K562 (cell line): ENCODE data around the gene INO80D. TPM values are rescaled to one million over a fixed set of nuclear protein-coding genes. Genes with fewer than 3 reads are reported as not detected.

Experiments
- HIVEP1 ChIP-seq: fragments of 250-450 bp; sonication (Bioruptor Pico); IDR thresholded peaks from 2 replicates; pipeline ENCODE4 v1.4.0; 2020; ENCODE audit warnings: mild to moderate bottlenecking
- HOXB6 ChIP-seq: fragments of 250-450 bp; sonication (Bioruptor Pico); IDR thresholded peaks from 2 replicates; pipeline ENCODE4 v1.5.1; 2022; ENCODE audit warnings: mild to moderate bottlenecking, borderline replicate concordance
- PREB ChIP-seq: sonication (generic); formaldehyde crosslinking; IDR thresholded peaks from 2 replicates; pipeline ENCODE4 v1.8.1; 2023; ENCODE audit warnings: mild to moderate bottlenecking, missing genetic modification reagents
- SMC3 ChIP-seq: conservative IDR thresholded peaks from 2 replicates; pipeline ENCODE4 v1.6.1; 2011; ENCODE audit warnings: low read depth, low read length, improper control_type of control experiment; ENCODE audit not compliant: insufficient read depth
- ZNF655 ChIP-seq: fragments of 250-450 bp; sonication (Bioruptor Pico); IDR thresholded peaks from 2 replicates; pipeline ENCODE4 v1.5.0; 2021
- polyA plus RNA-seq, 8 experiments: library from polyadenylated mRNA; depleted of rRNA in 4 of 8; stranded (reverse) in 5 of 8; unstranded in 3 of 8; fragments of >200 nt; fragmentation: Nextera tagmentation in 2 of 8; fragmentation: Illumina TruSeq in 1 of 8; extraction: Ambion mirVana in 2 of 8; extraction: Trizol in 1 of 8; gene quantifications; 2 replicates each; pipeline versions ENCODE4 v1.2.1 to v1.2.3, GENCODE V29; 2011 to 2014; ENCODE audit warnings: inconsistent platforms in 1 of 8, missing spikeins in 1 of 8
- total RNA-seq, 7 experiments: library from RNA; depleted of rRNA in 6 of 7; stranded (reverse); fragments of >200 nt in 6 of 7; fragmentation: Illumina TruSeq in 2 of 7; extraction: Trizol in 2 of 7; gene quantifications; 2 replicates each; pipeline versions ENCODE4 v1.2.1 to v1.2.3, GENCODE V29; 2011 to 2021; ENCODE audit warnings: low replicate concordance in 1 of 7
- TF ChIP-seq, protein P1 (sequence below), 3 experiments: IDR thresholded peaks in 2 of 3; conservative IDR thresholded peaks in 1 of 3; 2 replicates each; pipeline ENCODE4 v1.5.1; 2011 to 2012; ENCODE audit warnings: low read length in 3 of 3, mild to moderate bottlenecking in 3 of 3, control low read depth in 2 of 3, improper control_type of control experiment in 1 of 3, inconsistent platforms in 1 of 3, low read depth in 1 of 3, mixed read lengths in 1 of 3, moderate library complexity in 1 of 3; ENCODE audit not compliant: insufficient read depth in 2 of 3

INO80D gene
- total and polyA plus RNA-seq, 9 of the 15 experiments (the other 6 are each of a cell fraction or from before 2014, with no cell fraction given), result 0.64 to 8.1 (median 2.9) TPM

DNA sequence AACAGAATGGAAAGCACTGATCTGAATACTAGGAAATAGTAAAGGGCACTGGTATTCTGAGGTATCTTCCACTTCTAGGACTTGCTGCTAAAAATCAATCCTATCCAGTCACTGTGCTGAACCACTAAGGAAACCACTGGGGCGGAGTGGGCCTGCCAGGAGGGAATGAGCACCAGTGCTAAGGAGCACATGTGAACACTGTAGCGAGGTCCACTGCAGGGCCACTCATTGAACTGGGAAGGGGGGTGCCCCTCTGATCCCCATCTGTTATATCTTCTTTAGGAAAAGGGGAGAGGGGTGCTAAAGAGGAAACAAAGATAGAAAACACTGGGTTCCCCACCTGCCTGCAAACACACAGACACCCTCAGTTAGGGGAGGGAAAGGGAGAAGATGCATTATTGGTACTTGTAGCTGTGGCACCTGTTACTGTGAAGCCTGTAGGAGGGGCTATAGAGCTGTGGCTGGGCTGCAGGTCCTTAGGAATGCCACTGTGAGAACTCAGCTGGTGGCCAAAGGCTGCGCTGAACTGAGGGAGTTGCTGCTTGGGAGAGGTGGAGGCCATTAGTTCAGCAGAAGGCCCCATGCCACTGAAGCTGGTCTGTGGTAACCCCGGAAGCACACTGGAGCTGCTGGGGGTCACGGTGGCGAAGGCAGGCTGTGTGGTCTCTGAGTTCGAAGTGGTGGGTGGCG lies 81.8 kb downstream of the INO80D start (continued):
- TF ChIP-seq PREB (CRISPR knock-in tag) (no peak), SMC3 (peak; percentile 32; the same call in 1 of the 2 replicates), HIVEP1 (no peak), HOXB6 (no peak), ZNF655 (CRISPR knock-in tag) (no peak)
- TF ChIP-seq, protein P1, sequence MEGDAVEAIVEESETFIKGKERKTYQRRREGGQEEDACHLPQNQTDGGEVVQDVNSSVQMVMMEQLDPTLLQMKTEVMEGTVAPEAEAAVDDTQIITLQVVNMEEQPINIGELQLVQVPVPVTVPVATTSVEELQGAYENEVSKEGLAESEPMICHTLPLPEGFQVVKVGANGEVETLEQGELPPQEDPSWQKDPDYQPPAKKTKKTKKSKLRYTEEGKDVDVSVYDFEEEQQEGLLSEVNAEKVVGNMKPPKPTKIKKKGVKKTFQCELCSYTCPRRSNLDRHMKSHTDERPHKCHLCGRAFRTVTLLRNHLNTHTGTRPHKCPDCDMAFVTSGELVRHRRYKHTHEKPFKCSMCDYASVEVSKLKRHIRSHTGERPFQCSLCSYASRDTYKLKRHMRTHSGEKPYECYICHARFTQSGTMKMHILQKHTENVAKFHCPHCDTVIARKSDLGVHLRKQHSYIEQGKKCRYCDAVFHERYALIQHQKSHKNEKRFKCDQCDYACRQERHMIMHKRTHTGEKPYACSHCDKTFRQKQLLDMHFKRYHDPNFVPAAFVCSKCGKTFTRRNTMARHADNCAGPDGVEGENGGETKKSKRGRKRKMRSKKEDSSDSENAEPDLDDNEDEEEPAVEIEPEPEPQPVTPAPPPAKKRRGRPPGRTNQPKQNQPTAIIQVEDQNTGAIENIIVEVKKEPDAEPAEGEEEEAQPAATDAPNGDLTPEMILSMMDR (IDR thresholded peaks at IDR 0.05 in 2 of 3, conservative IDR thresholded peaks at IDR 0.05 in 1 of 3; ENCODE audit: insufficient read depth in 2 of 3, low read depth in 1 of 3, low read length in 3 of 3), result peak; percentile 50 to 60 (median 54); a peak in 5 of 6 replicates
